NT2/D1 (cell line): ENCODE data around the gene KDM4E.

Experiments used
- SUZ12 ChIP-seq: IDR thresholded peaks from 2 replicates; pipeline ENCODE4 v1.6.1; 2011; ENCODE audit not compliant: insufficient read length, insufficient read depth; ENCODE audit errors: extremely low read depth
- YY1 ChIP-seq: IDR thresholded peaks from 2 replicates; pipeline ENCODE4 v1.6.1; 2011; ENCODE audit not compliant: insufficient read length, insufficient read depth
- ZNF274 ChIP-seq: IDR thresholded peaks from 2 replicates; pipeline ENCODE4 v1.6.1; 2011; ENCODE audit warnings: mild to moderate bottlenecking, low read depth, low read length

DNA sequence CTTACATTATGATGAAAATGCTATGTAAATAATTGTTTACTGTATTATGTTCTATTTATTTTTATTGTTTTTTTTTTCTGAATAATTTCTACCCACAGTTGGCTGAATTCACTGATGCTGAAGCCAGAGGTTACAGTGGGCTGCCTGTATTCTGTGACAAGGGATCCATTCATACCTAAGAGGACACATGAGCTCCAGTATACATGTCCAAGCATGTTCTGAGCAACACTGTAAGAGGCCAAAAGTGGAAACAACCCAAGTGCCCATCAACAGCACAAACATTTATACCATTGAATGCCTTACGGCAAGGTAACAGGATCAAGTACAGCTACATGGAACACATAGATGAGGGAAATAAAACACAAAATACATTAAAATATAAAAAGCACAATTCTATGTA, 40.3 kb downstream of the KDM4E start:
- TF ChIP-seq ZNF274 (no peak), YY1 (no peak), SUZ12 (no peak)
